Aorta (tissue), 5 donors: ENCODE data around the gene NPR2. TPM values are rescaled to one million over a fixed set of nuclear protein-coding genes. Genes with fewer than 3 reads are reported as not detected.

Experiments
- ATAC-seq: fragments of 200-7000 bp; cut with Tn5 transposase; one replicate; pipeline ENCODE4 v1.9.1; 2022; ENCODE audit warnings: moderate library complexity; ENCODE audit not compliant: low FRiP score
- DNase-seq, 2 donors: peaks; one replicate each; pipeline ENCODE4 v3.0.0-alpha.2; 2020
- H3K27ac ChIP-seq, 2 donors: one replicate each; pipeline ENCODE4 v1.5.1; 2013; ENCODE audit warnings: low read length in 2 of 2, mild to moderate bottlenecking in 2 of 2, moderate library complexity in 2 of 2, control low read depth in 1 of 2, inconsistent platforms in 1 of 2, low read depth in 1 of 2
- H3K27me3 ChIP-seq, 2 donors: one replicate each; pipeline ENCODE4 v1.6.1; 2013; ENCODE audit warnings: control low read depth in 1 of 2, low read length in 1 of 2, mild to moderate bottlenecking in 1 of 2, moderate library complexity in 1 of 2; ENCODE audit not compliant: insufficient read depth in 2 of 2, control insufficient read depth in 1 of 2
- H3K36me3 ChIP-seq, 2 donors: one replicate each; pipeline ENCODE4 v1.6.1; 2013; ENCODE audit warnings: control low read depth in 1 of 2, low read length in 1 of 2, mild to moderate bottlenecking in 1 of 2; ENCODE audit not compliant: insufficient read depth in 2 of 2, control insufficient read depth in 1 of 2
- H3K4me1 ChIP-seq, 2 donors: one replicate each; pipeline ENCODE4 v1.6.1; 2013; ENCODE audit warnings: low read length in 2 of 2, control low read depth in 1 of 2, mild to moderate bottlenecking in 1 of 2, moderate library complexity in 1 of 2; ENCODE audit not compliant: insufficient read depth in 2 of 2, control insufficient read depth in 1 of 2
- H3K4me3 ChIP-seq, 2 donors: one replicate each; pipeline ENCODE4 v1.5.1; 2013; ENCODE audit warnings: low read length in 2 of 2, control low read depth in 1 of 2, mild to moderate bottlenecking in 1 of 2
- H3K9me3 ChIP-seq: one replicate; pipeline ENCODE4 v1.6.1; 2013; ENCODE audit warnings: mild to moderate bottlenecking, low read length; ENCODE audit not compliant: control insufficient read depth
- WGBS, 2 donors: extraction: QIAGEN DNeasy Blood & Tissue Kit; methylation state at CpG; one replicate each; pipeline ENCODE4 v1.1.7; 2013; 5-methylcytosine and 5-hydroxymethylcytosine counted together
- intact Hi-C, 2 donors: fragments of 100-400 bp; cut with DNase I; formaldehyde crosslinking; loops; one replicate each; pipeline versions ENCODE4 v1.14.2 to v1.15.0; 2022
- polyA plus RNA-seq, 2 donors: library from polyadenylated mRNA; stranded (reverse); fragments of 200-250 nt; gene quantifications; one replicate each; pipeline ENCODE4 v1.2.3, GENCODE V29; 2013
- total RNA-seq, 2 donors: library from RNA; stranded (reverse); fragmentation: NEBNext Ultra II Directional; extraction: Animal tissue kit (Norgen Biotek cat#: 25700); gene quantifications; one replicate each; pipeline ENCODE4 v1.2.1, GENCODE V29; 2021
- donor health status: healthy with polysubstance abuse.
- donor health status: Bipolar disorder and iron deficiency.
- donor health status: DM: no; HTN: no; CAD: no.
- donor health status: DM: no; HTN: no; CAD: no.
- donor health status: DM: yes; HTN: yes; CAD: no.

NPR2 gene
- total and polyA plus RNA-seq, 4 donors: 13.3 to 85.0 (median 42.7) TPM

DNA sequence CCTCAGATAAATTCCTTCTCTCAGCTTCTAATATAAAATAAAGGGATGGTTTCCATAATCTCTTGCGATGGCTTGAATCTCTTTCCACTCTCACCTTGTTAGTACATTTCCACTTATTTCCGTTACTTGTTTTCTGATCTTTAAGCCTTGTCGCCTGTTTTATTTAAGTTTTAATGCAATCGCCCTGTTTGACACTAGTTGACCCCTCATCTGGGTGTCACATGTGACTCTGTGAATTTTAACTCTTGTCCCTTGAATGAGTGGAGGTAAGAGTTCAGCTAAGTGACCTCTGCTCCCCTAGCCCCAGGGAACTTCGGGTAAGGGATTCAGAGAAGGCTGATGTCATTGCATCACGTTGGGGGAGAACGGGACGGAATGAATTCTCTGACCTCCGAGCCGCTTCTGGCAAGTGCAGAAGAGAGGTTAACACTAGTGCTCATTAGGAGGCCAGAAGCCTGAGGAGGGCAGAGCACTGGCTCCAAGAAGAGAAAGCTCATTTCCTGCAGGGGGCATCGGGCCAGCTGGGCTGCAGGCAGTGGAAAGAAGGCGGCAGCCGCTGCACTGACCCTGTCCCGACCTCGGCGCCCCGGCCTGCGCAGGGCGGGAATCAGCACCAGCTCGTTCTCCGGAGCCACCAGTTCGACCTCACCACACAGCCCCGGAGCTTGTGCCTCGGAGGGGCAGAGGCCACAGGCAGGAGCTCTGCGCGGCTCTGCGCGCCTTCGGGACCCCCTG lies 22.9 kb downstream of the NPR2 start:
- 7 to 9% methylated on average over 26 to 29 of the region's 29 CpGs for WGBS, 2 donors
- Histone ChIP-seq H3K27ac (peak overlapping the region; percentile 58 to 96), H3K27me3 (no peaks in the 10 kb centered on the region), H3K4me1 (no peaks in the 10 kb centered on the region), H3K4me3 (peak overlapping the region; percentile 71 to 87), H3K9me3 (no peaks in the 10 kb centered on the region), H3K36me3 (no peaks in the 10 kb centered on the region)
- intact Hi-C loops: no loop called here
- ATAC-seq (peak; percentile 63), DNase-seq (peak; percentile 82 to 90)

DNA sequence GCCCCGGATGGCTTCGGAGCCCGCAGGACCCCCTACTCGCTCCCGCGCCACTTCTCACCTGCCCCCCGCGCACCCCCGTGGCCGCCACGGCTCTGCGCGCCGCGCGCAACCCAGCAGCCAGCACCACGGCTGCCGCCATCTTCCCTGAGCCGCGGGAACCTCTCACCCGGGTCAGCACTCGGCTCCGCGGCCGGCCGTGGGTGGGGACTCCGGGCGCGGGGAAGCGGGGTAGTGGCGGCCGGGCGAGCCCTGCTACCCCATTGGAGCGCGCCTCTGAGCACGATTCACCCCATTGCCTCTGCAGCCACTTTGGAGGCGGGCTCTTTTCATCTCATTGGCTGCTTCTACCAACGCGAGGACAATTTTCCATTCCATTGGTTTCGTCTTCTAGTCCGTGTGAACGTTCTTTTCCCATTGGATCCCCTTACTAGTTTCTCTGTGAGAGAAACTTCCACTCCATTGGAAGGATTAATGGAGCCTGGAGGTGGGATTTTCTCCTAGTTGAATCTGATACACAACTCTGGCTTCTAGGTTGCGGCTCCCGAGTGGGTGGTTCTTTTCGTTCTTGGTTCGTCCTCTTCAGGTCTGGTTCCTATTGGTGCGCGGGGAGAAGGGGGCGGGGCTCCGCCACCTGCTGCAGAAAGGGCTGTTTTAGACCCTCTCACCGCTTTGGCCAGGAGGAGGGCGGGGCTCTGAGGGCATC lies 23.6 kb downstream of the NPR2 start, which contains the start of gene HINT2:
Gene HINT2 (minus strand): TSS at position 202 of the 703 bp plus-strand sequence. CDS start 63 bp downstream, at position 139.
- peak; percentile 97 for ATAC-seq
- WGBS, 2 donors: 1% methylated on average over 52 of the region's 52 CpGs
- Histone ChIP-seq H3K27me3 (no peaks in the 10 kb centered on the region), H3K4me3 (peak within 1 kb of the TSS; percentile 71 to 87), H3K27ac (peak within 1 kb of the TSS; percentile 58 to 96), H3K9me3 (no peaks in the 10 kb centered on the region), H3K36me3 (no peaks in the 10 kb centered on the region), H3K4me1 (no peaks in the 10 kb centered on the region)
- intact Hi-C loops: no loop called here
- peak; percentile 97 for DNase-seq

GRCh38 chr9:35816708-35817107 lies 25.3 kb downstream of the NPR2 start:
- Histone ChIP-seq H3K9me3 (no peaks in the 10 kb centered on the region), H3K4me3 (no peak overlapping the region), H3K36me3 (no peaks in the 10 kb centered on the region), H3K27ac (no peak overlapping the region), H3K4me1 (no peaks in the 10 kb centered on the region), H3K27me3 (no peaks in the 10 kb centered on the region)
- 59 to 69% methylated on average over 1 of the region's 1 CpG for WGBS, 2 donors
- intact Hi-C loops: no loop called here
- DNase-seq (no peak), ATAC-seq (no peak)

- no peaks in the 10 kb centered on the region for H3K4me1 ChIP-seq
- no peak for ATAC-seq
- WGBS, 2 donors: 80 to 88% methylated on average over 3 of the region's 3 CpGs
- no peaks in the 10 kb centered on the region for H3K27me3 ChIP-seq
- no peak overlapping the region for H3K4me3 ChIP-seq
- H3K9me3 ChIP-seq: no peaks in the 10 kb centered on the region
- intact Hi-C loops: no loop called here
- no peak overlapping the region for H3K27ac ChIP-seq
- H3K36me3 ChIP-seq: no peaks in the 10 kb centered on the region
- no peak for DNase-seq
Measured at GRCh38 chr9:35818341-35818740, 26.9 kb downstream of the NPR2 start.

GRCh38 chr9:35820076-35820475 lies 28.7 kb downstream of the NPR2 start:
- intact Hi-C loops: no loop called here
- Histone ChIP-seq H3K9me3 (no peaks in the 10 kb centered on the region), H3K36me3 (no peaks in the 10 kb centered on the region), H3K27ac (no peak overlapping the region), H3K4me3 (no peak overlapping the region), H3K4me1 (no peaks in the 10 kb centered on the region), H3K27me3 (no peaks in the 10 kb centered on the region)
- ATAC-seq (no peak), DNase-seq (no peak)

GRCh38 chr9:35822926-35823325 lies 31.5 kb downstream of the NPR2 start:
- Histone ChIP-seq H3K36me3 (no peaks in the 10 kb centered on the region), H3K27ac (no peak overlapping the region), H3K4me3 (no peak overlapping the region), H3K4me1 (no peaks in the 10 kb centered on the region), H3K9me3 (no peaks in the 10 kb centered on the region), H3K27me3 (no peaks in the 10 kb centered on the region)
- ATAC-seq (no peak), DNase-seq (no peak)
- intact Hi-C loops: no loop called here

- Histone ChIP-seq H3K4me3 (no peak overlapping the region), H3K4me1 (peaks cover 0 to 5% of the 10 kb centered on the region in 2 donors), H3K27me3 (no peaks in the 10 kb centered on the region), H3K36me3 (no peaks in the 10 kb centered on the region), H3K9me3 (no peaks in the 10 kb centered on the region), H3K27ac (no peak overlapping the region)
- peak; percentile 72 for ATAC-seq
- intact Hi-C loops: loop anchor here in 1 of 2 donors (5.0 kb wide), 2 partner anchors 34 to 56 kb away; partner anchors contain the start of gene NPR2
- no peak for DNase-seq
- WGBS, 2 donors: 33 to 35% methylated on average over 4 of the region's 4 CpGs
Measured at GRCh38 chr9:35826071-35826701, 34.8 kb downstream of the NPR2 start.

GRCh38 chr9:35827486-35827885 lies 36.1 kb downstream of the NPR2 start:
- Histone ChIP-seq H3K27ac (peak overlapping the region in 1 of 2 donors; percentile 61), H3K27me3 (no peaks in the 10 kb centered on the region), H3K4me1 (peaks cover 0 to 5% of the 10 kb centered on the region in 2 donors), H3K9me3 (no peaks in the 10 kb centered on the region), H3K4me3 (no peak overlapping the region), H3K36me3 (no peaks in the 10 kb centered on the region)
- WGBS, 2 donors: 20 to 29% methylated on average over 3 of the region's 3 CpGs
- DNase-seq (no peak), ATAC-seq (no peak)
- intact Hi-C loops: loop anchor here in 1 of 2 donors (5.0 kb wide), 2 partner anchors 35 to 55 kb away; partner anchors contain the start of gene NPR2
